Suprapubic skin (tissue), 3 donors: Measurements from ENCODE around the gene BRWD1.

Experiments
- POLR2AphosphoS5 ChIP-seq, 3 donors: sonication (generic); formaldehyde crosslinking; IDR thresholded peaks; one replicate each; pipeline ENCODE4 v1.6.1; 2017; ENCODE audit warnings: antibody characterized with exemption in 3 of 3
- TF ChIP-seq, protein P1 (sequence below), 2 donors: fragments of 200-600 bp in 1 of 2; fragments of 450-650 bp in 1 of 2; sonication (generic) in 1 of 2; IDR thresholded peaks; one replicate each; pipeline ENCODE4 v1.5.1; 2016 to 2019; ENCODE audit warnings: antibody characterized with exemption in 2 of 2, mild to moderate bottlenecking in 1 of 2, moderate library complexity in 1 of 2

- TF ChIP-seq, protein P1, sequence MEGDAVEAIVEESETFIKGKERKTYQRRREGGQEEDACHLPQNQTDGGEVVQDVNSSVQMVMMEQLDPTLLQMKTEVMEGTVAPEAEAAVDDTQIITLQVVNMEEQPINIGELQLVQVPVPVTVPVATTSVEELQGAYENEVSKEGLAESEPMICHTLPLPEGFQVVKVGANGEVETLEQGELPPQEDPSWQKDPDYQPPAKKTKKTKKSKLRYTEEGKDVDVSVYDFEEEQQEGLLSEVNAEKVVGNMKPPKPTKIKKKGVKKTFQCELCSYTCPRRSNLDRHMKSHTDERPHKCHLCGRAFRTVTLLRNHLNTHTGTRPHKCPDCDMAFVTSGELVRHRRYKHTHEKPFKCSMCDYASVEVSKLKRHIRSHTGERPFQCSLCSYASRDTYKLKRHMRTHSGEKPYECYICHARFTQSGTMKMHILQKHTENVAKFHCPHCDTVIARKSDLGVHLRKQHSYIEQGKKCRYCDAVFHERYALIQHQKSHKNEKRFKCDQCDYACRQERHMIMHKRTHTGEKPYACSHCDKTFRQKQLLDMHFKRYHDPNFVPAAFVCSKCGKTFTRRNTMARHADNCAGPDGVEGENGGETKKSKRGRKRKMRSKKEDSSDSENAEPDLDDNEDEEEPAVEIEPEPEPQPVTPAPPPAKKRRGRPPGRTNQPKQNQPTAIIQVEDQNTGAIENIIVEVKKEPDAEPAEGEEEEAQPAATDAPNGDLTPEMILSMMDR (IDR thresholded peaks at IDR 0.05), result no peak
- no peak for TF ChIP-seq POLR2AphosphoS5 (IDR thresholded peaks at IDR 0.05)
These were observed 23.1 kb upstream of the BRWD1 start for GRCh38 chr21:39336457-39337008.
